Calu3 (cell line): ENCODE data around the gene ZBTB38. TPM values are rescaled to one million over a fixed set of nuclear protein-coding genes. Genes with fewer than 3 reads are reported as not detected.

Source experiments
- BruUV-seq: library from RNA; stranded (reverse); fragments of 400-500 nt; replicated peaks from 2 replicates; lab custom pipeline; 2021; lab: Mats Ljungman, UMichigan
- CTCF ChIA-PET: fragments of 300-600 bp; sonication (Branson Sonifier 250); formaldehyde crosslinking; loops from one replicate; lab custom pipeline; 2022; ENCODE audit warnings: antibody characterized with exemption; lab: Charles Lee
- DNase-seq: peaks from one replicate; pipeline ENCODE4 v3.0.0; 2022
- H3K27ac Mint-ChIP-seq: one replicate; pipeline ENCODE4 v1.8.0; 2022; ENCODE audit warnings: mixed read lengths; ENCODE audit not compliant: unreplicated experiment
- H3K27me3 Mint-ChIP-seq: one replicate; pipeline ENCODE4 v1.8.0; 2022; ENCODE audit warnings: mixed read lengths; ENCODE audit not compliant: unreplicated experiment
- H3K36me3 Mint-ChIP-seq: one replicate; pipeline ENCODE4 v1.8.0; 2022; ENCODE audit warnings: mild to moderate bottlenecking, moderate library complexity, mixed read lengths; ENCODE audit not compliant: insufficient read depth, unreplicated experiment
- H3K4me1 Mint-ChIP-seq: one replicate; pipeline ENCODE4 v1.8.0; 2022; ENCODE audit warnings: mild to moderate bottlenecking, low read depth, mixed read lengths; ENCODE audit not compliant: unreplicated experiment
- H3K4me3 Mint-ChIP-seq: one replicate; pipeline ENCODE4 v1.8.0; 2022; ENCODE audit warnings: mild to moderate bottlenecking, low read depth, moderate library complexity, mixed read lengths; ENCODE audit not compliant: unreplicated experiment
- H3K9me3 Mint-ChIP-seq: one replicate; pipeline ENCODE4 v1.8.0; 2022; ENCODE audit warnings: low read depth, mixed read lengths; ENCODE audit not compliant: unreplicated experiment
- CTCF ChIP-seq: fragments of 200-600 bp; IDR thresholded peaks from one replicate; pipeline ENCODE4 v1.8.0; 2022; ENCODE audit warnings: antibody characterized with exemption; ENCODE audit not compliant: unreplicated experiment
- intact Hi-C: fragments of 100-400 bp; cut with micrococcal nuclease; formaldehyde crosslinking; loops from one replicate; pipeline ENCODE4 v1.10.0; 2022; ENCODE audit not compliant: unreplicated experiment
- total RNA-seq: library from RNA; stranded (reverse); gene quantifications from 2 replicates; pipeline ENCODE4 v1.2.3, GENCODE V29; 2022

The ZBTB38 gene
- total RNA-seq, 1 experiment from 2014 or later, result 95.9 TPM

GRCh38 chr3:141393735-141394076 lies 25.4 kb downstream of the ZBTB38 start:
- peaks cover 8% of the 10 kb centered on the region for H3K4me1 Mint-ChIP-seq
- TF ChIP-seq CTCF, result no peak
- BruUV-seq, result no TSS peak
- peaks cover 12% of the 10 kb centered on the region for H3K36me3 Mint-ChIP-seq
- H3K9me3 Mint-ChIP-seq, result peaks cover 3% of the 10 kb centered on the region
- no peak for DNase-seq
- CTCF ChIA-PET, result interaction anchor here (0.6 kb wide), 1 partner anchor 573 kb away, joined by 3 read pairs; no protein-coding TSS in a partner anchor
- H3K27ac Mint-ChIP-seq, result no peak overlapping the region
- H3K4me3 Mint-ChIP-seq, result no peak overlapping the region
- intact Hi-C loops, result no loop called here
- no peaks in the 10 kb centered on the region for H3K27me3 Mint-ChIP-seq

GRCh38 chr3:141394560-141394959 lies 26.3 kb downstream of the ZBTB38 start:
- H3K36me3 Mint-ChIP-seq, result peaks cover 12% of the 10 kb centered on the region
- H3K4me3 Mint-ChIP-seq, result no peak overlapping the region
- no peaks in the 10 kb centered on the region for H3K27me3 Mint-ChIP-seq
- TF ChIP-seq CTCF, result no peak
- DNase-seq, result no peak
- intact Hi-C loops, result no loop called here
- H3K27ac Mint-ChIP-seq, result peak overlapping the region; percentile 19
- BruUV-seq, result no TSS peak
- peaks cover 8% of the 10 kb centered on the region for H3K4me1 Mint-ChIP-seq
- H3K9me3 Mint-ChIP-seq, result peaks cover 3% of the 10 kb centered on the region
- CTCF ChIA-PET, result interaction anchor here (0.6 kb wide), 1 partner anchor 478 kb away, joined by 7 read pairs; no protein-coding TSS in a partner anchor

GRCh38 chr3:141395005-141395589 lies 26.8 kb downstream of the ZBTB38 start:
- peak overlapping the region; percentile 19 for H3K27ac Mint-ChIP-seq
- intact Hi-C loops, result no loop called here
- H3K4me1 Mint-ChIP-seq, result peaks cover 8% of the 10 kb centered on the region
- TF ChIP-seq CTCF, result no peak
- no peak overlapping the region for H3K4me3 Mint-ChIP-seq
- peaks cover 3% of the 10 kb centered on the region for H3K9me3 Mint-ChIP-seq
- no peak for DNase-seq
- CTCF ChIA-PET, result interaction anchor here (0.6 kb wide), 1 partner anchor 478 kb away, joined by 7 read pairs; no protein-coding TSS in a partner anchor
- no peaks in the 10 kb centered on the region for H3K27me3 Mint-ChIP-seq
- no TSS peak for BruUV-seq
- peaks cover 12% of the 10 kb centered on the region for H3K36me3 Mint-ChIP-seq

- no peak overlapping the region for H3K27ac Mint-ChIP-seq
- BruUV-seq, result no TSS peak
- no peak overlapping the region for H3K4me3 Mint-ChIP-seq
- no peak for TF ChIP-seq CTCF
- H3K4me1 Mint-ChIP-seq, result peaks cover 8% of the 10 kb centered on the region
- CTCF ChIA-PET, result interaction anchor here (1.2 to 1.9 kb wide), 2 partner anchors 23 to 25 kb away, joined by 3 to 7 read pairs; no protein-coding TSS in a partner anchor
- H3K36me3 Mint-ChIP-seq, result peaks cover 12% of the 10 kb centered on the region
- no peaks in the 10 kb centered on the region for H3K27me3 Mint-ChIP-seq
- peaks cover 3% of the 10 kb centered on the region for H3K9me3 Mint-ChIP-seq
- no peak for DNase-seq
- intact Hi-C loops, result no loop called here
These were observed 29.7 kb downstream of the ZBTB38 start for GRCh38 chr3:141397996-141398395.
